SK-N-MC (cell line): Measurements from ENCODE around the gene TSPAN3.

Experiments
- EZH2 ChIP-seq: fragments of 200-600 bp; sonication (generic); IDR thresholded peaks from one replicate; pipeline ENCODE4 v1.6.1; 2017; ENCODE audit warnings: antibody characterized with exemption
- POLR2AphosphoS5 ChIP-seq: IDR thresholded peaks from 2 replicates; pipeline ENCODE4 v1.6.1; 2012; ENCODE audit warnings: mild to moderate bottlenecking, low read depth, low read length, borderline replicate concordance

- TF ChIP-seq POLR2AphosphoS5 (no peak), EZH2 (no peak)
Observed at GRCh38 chr15:77039848-77040247, 31.1 kb downstream of the TSPAN3 start.
